ENCODE results near the gene INTS11. TPM values are rescaled to one million over a fixed set of nuclear protein-coding genes. Genes with fewer than 3 reads are reported as not detected.

Gene INTS11
- 131 and 151 TPM in 2 replicates for total RNA-seq

DNA sequence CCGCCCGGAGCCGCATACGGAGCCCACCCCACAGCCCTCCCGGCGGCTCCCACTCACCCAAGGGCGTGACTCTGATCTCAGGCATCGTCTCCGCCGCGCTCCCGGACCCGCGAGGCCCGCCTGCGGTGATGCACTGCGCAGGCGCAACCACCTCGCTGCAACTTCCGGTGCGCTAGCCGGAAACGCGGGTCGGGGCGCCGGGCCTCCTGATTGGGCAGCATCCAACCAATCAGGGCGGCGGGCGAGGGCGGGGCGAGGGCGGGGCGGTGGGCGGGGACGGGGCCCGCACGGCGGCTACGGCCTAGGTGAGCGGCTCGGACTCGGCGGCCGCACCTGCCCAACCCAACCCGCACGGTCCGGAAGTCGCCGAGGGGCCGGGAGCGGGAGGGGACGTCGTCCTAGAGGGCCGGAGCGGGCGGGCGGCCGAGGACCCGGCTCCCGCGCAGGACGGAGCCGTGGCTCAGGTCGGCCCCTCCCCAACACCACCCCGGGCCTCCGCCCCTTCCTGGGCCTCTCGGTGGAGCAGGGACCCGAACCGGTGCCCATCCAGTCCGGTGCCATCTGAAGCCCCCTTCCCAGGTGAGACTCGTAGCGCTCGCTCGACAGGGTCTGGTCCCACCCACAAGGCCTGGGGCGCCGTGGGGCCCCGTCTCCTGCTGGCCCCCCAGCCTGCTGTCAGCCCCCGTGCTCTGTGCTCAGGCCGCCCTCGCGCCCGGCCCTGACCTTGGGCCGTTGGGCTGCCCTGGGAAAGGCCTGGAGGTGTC lies at the start of gene INTS11, which contains the start of gene CPTP:
Gene INTS11 (minus strand): TSS at position 137 of the 764 bp plus-strand sequence. CDS start 52 bp downstream, at position 85.
Gene CPTP (plus strand): TSS at position 279 of the 764 bp plus-strand sequence. CDS start 2,109 bp downstream, outside the sequence.
- Mint-ChIP-seq H3K4me1 (peaks cover 41% of the 10 kb centered on the region), H3K4me3 (peak within 1 kb of the TSS; percentile 90), H3K27ac (peak within 1 kb of the TSS; percentile 80), H3K9me3 (no peaks in the 10 kb centered on the region), H3K27me3 (no peaks in the 10 kb centered on the region), H3K36me3 (ENCODE audit: low read depth) (peaks cover 16% of the 10 kb centered on the region)
- CTCF ChIA-PET = no interaction called here
- TF ChIP-seq, protein P1, sequence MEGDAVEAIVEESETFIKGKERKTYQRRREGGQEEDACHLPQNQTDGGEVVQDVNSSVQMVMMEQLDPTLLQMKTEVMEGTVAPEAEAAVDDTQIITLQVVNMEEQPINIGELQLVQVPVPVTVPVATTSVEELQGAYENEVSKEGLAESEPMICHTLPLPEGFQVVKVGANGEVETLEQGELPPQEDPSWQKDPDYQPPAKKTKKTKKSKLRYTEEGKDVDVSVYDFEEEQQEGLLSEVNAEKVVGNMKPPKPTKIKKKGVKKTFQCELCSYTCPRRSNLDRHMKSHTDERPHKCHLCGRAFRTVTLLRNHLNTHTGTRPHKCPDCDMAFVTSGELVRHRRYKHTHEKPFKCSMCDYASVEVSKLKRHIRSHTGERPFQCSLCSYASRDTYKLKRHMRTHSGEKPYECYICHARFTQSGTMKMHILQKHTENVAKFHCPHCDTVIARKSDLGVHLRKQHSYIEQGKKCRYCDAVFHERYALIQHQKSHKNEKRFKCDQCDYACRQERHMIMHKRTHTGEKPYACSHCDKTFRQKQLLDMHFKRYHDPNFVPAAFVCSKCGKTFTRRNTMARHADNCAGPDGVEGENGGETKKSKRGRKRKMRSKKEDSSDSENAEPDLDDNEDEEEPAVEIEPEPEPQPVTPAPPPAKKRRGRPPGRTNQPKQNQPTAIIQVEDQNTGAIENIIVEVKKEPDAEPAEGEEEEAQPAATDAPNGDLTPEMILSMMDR (IDR thresholded peaks at IDR 0.05) = no peak
- ATAC-seq (ENCODE audit: low read depth) (peak; percentile 87), DNase-seq (peak; percentile 91)
- POLR2A ChIA-PET = interaction anchor here (0.6 to 1.2 kb wide), 2 partner anchors 23 to 505 kb away, joined by 3 to 4 read pairs; no protein-coding TSS in a partner anchor
- intact Hi-C loops (cut with micrococcal nuclease) = loop anchor here (1.0 kb wide), 3 partner anchors 16 to 51 kb away; partner anchors contain the start of genes AURKAIP1, DVL1 and PUSL1

DNA sequence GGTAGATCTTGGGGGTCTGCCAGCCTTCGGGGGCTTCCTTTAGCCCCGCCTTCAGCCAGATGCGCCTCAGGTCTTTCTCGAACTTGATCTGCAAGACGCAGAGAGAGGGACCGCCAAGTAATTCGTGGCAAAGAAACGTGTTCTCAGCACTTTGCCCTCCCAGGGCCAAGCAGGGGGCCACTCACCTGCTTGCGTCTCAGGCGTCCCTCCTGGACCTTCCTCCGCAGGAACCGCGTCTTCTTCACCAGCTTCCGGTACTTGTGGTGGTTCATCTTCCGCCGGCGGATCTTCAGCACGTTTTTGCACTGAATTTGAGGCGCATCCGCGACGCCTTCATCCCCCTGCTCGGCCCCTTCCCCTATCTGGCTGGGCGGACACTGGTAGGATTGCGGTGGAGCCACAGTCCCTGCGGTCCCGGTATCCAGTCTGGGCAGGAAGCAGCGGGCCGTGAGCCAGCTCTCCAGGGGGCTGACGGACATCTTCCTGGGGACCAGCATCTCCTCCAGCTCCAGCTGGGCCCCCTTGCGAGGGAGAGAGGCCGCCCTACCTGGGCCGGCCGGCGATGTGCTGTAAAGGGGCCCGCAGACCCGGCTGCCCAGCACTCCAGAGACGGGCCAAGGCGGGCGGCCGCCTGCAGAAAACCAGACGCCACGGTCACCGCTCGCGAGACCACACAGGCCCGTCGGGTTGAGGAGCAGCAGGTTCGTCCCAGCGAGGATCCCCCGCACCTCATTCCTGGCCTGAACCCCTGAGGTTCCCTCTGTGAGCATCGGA lies 49.5 kb upstream of the INTS11 start:
- Mint-ChIP-seq H3K36me3 (ENCODE audit: low read depth) (peaks cover 10% of the 10 kb centered on the region), H3K4me1 (peaks cover 23% of the 10 kb centered on the region), H3K4me3 (peak overlapping the region; percentile 90), H3K27ac (peak overlapping the region; percentile 72), H3K27me3 (no peaks in the 10 kb centered on the region), H3K9me3 (no peaks in the 10 kb centered on the region)
- POLR2A ChIA-PET = interaction anchor here (1.3 to 7.6 kb wide), 7 partner anchors 11 to 67 kb away, joined by 4 to 116 read pairs (median 7); partner anchors contain the start of genes CCNL2 and MRPL20
- no peak for ATAC-seq (ENCODE audit: low read depth)
- intact Hi-C loops (cut with micrococcal nuclease) = loop anchor here (2.0 to 5.0 kb wide), 2 partner anchors 131 to 342 kb away; no protein-coding TSS in a partner anchor
- TF ChIP-seq, protein P1 (IDR thresholded peaks at IDR 0.05) = no peak
- CTCF ChIA-PET = interaction anchor here (0.9 to 1.6 kb wide), 3 partner anchors 34 to 390 kb away, joined by 3 to 4 read pairs (median 3); no protein-coding TSS in a partner anchor
- DNase-seq = no peak

DNA sequence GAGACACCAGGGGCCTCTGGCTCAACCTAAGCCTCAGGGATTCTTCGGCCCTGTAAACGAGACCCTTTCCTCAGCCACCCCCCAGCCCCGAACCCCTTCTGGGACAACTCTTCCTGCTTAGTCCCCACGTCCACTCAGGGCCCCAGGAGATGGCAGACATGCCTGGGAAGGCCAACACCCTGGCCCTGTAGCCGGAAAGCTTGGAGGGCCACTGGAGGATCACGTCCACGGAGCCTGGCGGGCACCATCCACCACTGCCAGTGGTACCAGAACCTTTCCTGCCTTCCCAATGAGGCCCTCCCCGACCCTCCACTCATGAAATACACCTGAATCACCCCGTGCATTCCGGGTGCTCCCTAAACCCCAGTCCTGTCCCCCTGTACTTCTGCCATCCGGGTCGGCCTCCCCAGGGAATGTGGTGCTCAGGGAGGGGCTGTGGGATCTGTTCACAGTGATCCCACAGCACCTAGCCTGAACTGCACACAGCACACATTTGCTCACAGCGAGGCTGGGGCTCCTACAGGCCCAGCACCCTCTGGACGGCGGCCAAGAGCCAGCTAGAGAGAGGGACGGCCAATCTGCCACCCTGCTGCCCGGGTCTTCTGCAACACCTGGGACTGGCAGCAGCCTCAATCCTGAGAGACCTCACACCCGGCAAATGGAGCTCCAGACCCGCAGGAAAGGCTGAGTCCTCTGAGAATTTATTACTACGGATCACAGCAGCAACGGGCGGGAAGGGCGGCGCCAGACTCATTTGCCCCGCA lies 48.8 kb upstream of the INTS11 start:
- peaks cover 10% of the 10 kb centered on the region for H3K36me3 Mint-ChIP-seq (ENCODE audit: low read depth)
- peaks cover 23% of the 10 kb centered on the region for H3K4me1 Mint-ChIP-seq
- no peaks in the 10 kb centered on the region for H3K9me3 Mint-ChIP-seq
- intact Hi-C loops (cut with micrococcal nuclease) = loop anchor here (5.0 kb wide), 1 partner anchor 341 kb away; no protein-coding TSS in a partner anchor
- no peak overlapping the region for H3K27ac Mint-ChIP-seq
- peak overlapping the region; percentile 90 for H3K4me3 Mint-ChIP-seq
- TF ChIP-seq, protein P1 (IDR thresholded peaks at IDR 0.05) = no peak
- ATAC-seq (ENCODE audit: low read depth) (no peak), DNase-seq (no peak)
- ChIA-PET POLR2A (interaction anchor here (7.6 kb wide), 1 partner anchor 25 kb away, joined by 116 read pairs; the partner anchor contains the start of gene CCNL2), CTCF (interaction anchor here (0.9 to 1.6 kb wide), 2 partner anchors 387 to 389 kb away, joined by 3 to 4 read pairs; no protein-coding TSS in a partner anchor)
- H3K27me3 Mint-ChIP-seq = no peaks in the 10 kb centered on the region

DNA sequence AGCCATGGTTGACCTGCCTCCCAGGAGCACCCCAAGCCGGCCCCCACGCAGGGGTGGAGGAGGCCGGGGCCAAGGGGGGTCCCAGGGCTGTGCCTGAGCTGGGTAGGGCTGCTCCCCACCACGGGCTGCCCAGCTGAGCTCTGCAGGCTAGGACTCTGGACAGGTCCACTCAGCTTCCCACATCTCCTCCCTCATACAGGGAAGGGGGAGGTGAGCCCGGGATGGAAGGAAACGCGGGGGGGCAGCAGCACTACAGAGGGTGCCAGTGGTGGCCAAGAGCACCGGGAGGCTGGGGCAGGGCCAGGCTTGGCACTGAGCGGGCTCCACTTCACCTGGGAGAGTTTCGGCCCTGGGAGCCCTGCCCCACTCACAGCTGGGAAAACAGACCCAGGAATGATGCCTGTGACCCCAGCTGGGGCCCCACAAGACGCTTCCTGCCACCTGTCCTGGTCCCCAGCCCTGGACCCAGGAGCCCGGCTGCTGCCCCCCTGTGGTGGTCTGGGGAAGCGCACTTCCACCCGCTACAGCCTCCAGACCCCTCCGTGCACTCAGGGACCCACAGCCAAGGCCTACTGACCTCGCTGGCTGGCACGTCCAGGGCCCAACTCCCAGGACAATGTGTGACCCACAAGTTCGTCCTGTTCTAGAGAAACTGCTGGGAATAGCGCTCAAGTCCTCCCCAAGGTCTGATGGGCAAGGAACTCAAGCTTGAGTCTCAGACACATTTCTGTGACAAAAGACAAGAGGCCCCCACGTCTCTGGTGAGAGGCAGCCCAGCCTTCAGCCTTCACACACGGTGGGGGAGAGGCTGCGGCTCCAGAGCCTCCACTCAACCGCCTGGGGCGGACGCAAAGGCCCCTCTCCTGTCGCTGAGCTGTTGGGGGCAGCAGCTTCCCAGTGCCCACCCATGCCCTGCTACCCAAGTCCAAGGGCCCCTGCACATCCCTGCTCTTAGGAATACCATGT lies 47.6 kb upstream of the INTS11 start:
- ChIA-PET CTCF (interaction anchor here (1.1 to 2.0 kb wide), 5 partner anchors 15 to 388 kb away, joined by 3 to 10 read pairs (median 4); no protein-coding TSS in a partner anchor), POLR2A (interaction anchor here (0.9 to 1.3 kb wide), 4 partner anchors 9 to 339 kb away, joined by 3 to 4 read pairs (median 3); partner anchors contain the start of gene CCNL2)
- H3K36me3 Mint-ChIP-seq (ENCODE audit: low read depth) = peaks cover 10% of the 10 kb centered on the region
- peak overlapping the region; percentile 32 for H3K4me3 Mint-ChIP-seq
- H3K4me1 Mint-ChIP-seq = peaks cover 23% of the 10 kb centered on the region
- intact Hi-C loops (cut with micrococcal nuclease) = loop anchor here (5.0 kb wide), 1 partner anchor 340 kb away; no protein-coding TSS in a partner anchor
- peak; percentile 80 for DNase-seq
- no peaks in the 10 kb centered on the region for H3K9me3 Mint-ChIP-seq
- TF ChIP-seq, protein P1 (IDR thresholded peaks at IDR 0.05) = peak; percentile 51
- H3K27me3 Mint-ChIP-seq = no peaks in the 10 kb centered on the region
- H3K27ac Mint-ChIP-seq = no peak overlapping the region
- ATAC-seq (ENCODE audit: low read depth) = peak; percentile 44
